Kidney (tissue), 14 donors: ENCODE measurements around the gene UNC93A. TPM values are rescaled to one million over a fixed set of nuclear protein-coding genes. Genes with fewer than 3 reads are reported as not detected.

Source experiments
- DNase-seq, 5 donors: peaks; one replicate each; pipeline ENCODE4 v3.0.0-alpha.2; 2013 to 2020
- FAIRE-seq: peaks from 2 replicates; lab custom pipeline; 2012; peaks lifted over from hg19 to GRCh38; lab: Jason Lieb, UNC
- H3K27ac ChIP-seq, 2 donors: one replicate each; pipeline ENCODE4 v1.7.0; 2013; ENCODE audit warnings: low read depth in 2 of 2, low read length in 2 of 2, inconsistent platforms in 1 of 2
- H3K27me3 ChIP-seq: one replicate; pipeline ENCODE4 v1.7.1; 2013; ENCODE audit warnings: low read length, inconsistent platforms; ENCODE audit not compliant: control insufficient read depth, insufficient read depth
- H3K36me3 ChIP-seq, 3 donors: one replicate each; pipeline versions ENCODE4 v1.7.0 to v1.7.1; 2013; ENCODE audit warnings: low read length in 3 of 3, control low read depth in 1 of 3, inconsistent platforms in 1 of 3; ENCODE audit not compliant: insufficient read depth in 3 of 3, control insufficient read depth in 2 of 3
- H3K4me1 ChIP-seq, 3 donors: one replicate each; pipeline versions ENCODE4 v1.7.0 to v1.7.1; 2013; ENCODE audit warnings: low read length in 3 of 3, inconsistent platforms in 1 of 3, low read depth in 1 of 3; ENCODE audit not compliant: control insufficient read depth in 2 of 3, insufficient read depth in 2 of 3
- H3K4me3 ChIP-seq, 3 donors: one replicate each; pipeline versions ENCODE4 v1.7.0 to v1.8.1; 2013; ENCODE audit warnings: low read length in 3 of 3, control low read depth in 1 of 3, inconsistent platforms in 1 of 3
- H3K9ac ChIP-seq, 3 donors: one replicate each; pipeline versions ENCODE4 v1.7.0 to v1.7.1; 2013; ENCODE audit warnings: low read length in 3 of 3, control low read depth in 1 of 3, inconsistent platforms in 1 of 3
- H3K9me3 ChIP-seq, 3 donors: one replicate each; pipeline versions ENCODE4 v1.7.0 to v1.7.1; 2013; ENCODE audit warnings: low read length in 3 of 3, control low read depth in 1 of 3, inconsistent platforms in 1 of 3; ENCODE audit not compliant: control insufficient read depth in 2 of 3, insufficient read depth in 1 of 3
- intact Hi-C: fragments of 100-400 bp; cut with DNase I; formaldehyde crosslinking; loops from one replicate; pipeline ENCODE4 v1.11.1; 2022
- polyA plus RNA-seq: library from polyadenylated mRNA; stranded (reverse); fragments of 350-450 nt; fragmentation: Illumina TruSeq; extraction: RNeasy Lipid Tissue Mini Kit (QIAGEN cat#74804); gene quantifications from one replicate; pipeline ENCODE4 v1.2.3, GENCODE V29; 2014; ENCODE audit warnings: low read depth, low replicate concordance; ENCODE audit not compliant: insufficient read depth
- total RNA-seq: library from RNA; stranded (reverse); fragmentation: NEBNext Ultra II Directional; extraction: Animal tissue kit (Norgen Biotek cat#: 25700); gene quantifications from one replicate; pipeline ENCODE4 v1.2.1, GENCODE V29; 2021
- TF ChIP-seq, protein P1 (sequence below): IDR thresholded peaks from 3 replicates; pipeline ENCODE4 v1.5.1; 2012; ENCODE audit warnings: mild to moderate bottlenecking, moderate library complexity, borderline replicate concordance; ENCODE audit not compliant: insufficient read depth; ENCODE audit errors: extremely low read depth
- donor health status: control.
- donor health status: control.
- donor health status: control.
- donor health status: control.
- donor health status: control.
- donor health status: DM: yes; HTN: yes; CAD: no.
- donor health status: Normal renal cell carcinoma (clear cell type).

Gene UNC93A
- total and polyA plus RNA-seq, 2 donors from 2014 or later, result 0.56 TPM; not detected in 1

DNA sequence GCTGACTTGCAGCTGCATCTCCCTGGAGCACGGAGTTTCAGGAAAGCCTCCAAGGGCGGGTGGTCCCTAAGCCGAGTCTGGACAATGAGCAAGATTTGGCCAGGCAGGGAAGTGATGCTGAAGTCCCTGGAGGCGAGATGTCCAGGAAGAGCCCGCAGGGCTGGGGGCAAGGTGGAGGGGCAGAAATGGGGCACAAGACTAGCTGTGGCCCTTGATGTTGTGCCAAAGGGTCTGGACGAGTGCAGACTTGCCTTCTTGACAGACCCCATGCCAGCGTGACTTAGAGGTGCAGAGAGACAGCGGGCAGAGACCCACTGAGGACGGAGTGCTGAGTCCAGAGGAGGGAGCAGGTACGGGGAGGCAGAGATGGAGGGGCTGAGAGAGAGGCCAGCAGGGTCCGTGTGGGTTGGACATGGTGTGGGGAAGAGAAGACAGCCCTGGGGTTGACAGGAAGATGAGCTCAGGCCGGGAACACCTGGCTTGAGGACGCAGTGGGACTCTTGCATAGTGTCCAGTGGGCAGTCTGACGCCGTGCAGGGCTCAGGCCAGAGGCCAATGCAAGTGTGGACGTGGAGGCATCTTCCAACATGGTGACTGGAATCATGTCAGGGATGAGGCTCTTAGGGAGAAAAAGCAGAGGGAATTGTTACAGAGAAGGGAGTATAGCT, 8.7 kb downstream of the UNC93A start:
- H3K9me3 ChIP-seq, result no peaks in the 10 kb centered on the region
- FAIRE-seq (no peak), DNase-seq (no peak)
- no peaks in the 10 kb centered on the region for H3K4me1 ChIP-seq
- TF ChIP-seq, protein P1, sequence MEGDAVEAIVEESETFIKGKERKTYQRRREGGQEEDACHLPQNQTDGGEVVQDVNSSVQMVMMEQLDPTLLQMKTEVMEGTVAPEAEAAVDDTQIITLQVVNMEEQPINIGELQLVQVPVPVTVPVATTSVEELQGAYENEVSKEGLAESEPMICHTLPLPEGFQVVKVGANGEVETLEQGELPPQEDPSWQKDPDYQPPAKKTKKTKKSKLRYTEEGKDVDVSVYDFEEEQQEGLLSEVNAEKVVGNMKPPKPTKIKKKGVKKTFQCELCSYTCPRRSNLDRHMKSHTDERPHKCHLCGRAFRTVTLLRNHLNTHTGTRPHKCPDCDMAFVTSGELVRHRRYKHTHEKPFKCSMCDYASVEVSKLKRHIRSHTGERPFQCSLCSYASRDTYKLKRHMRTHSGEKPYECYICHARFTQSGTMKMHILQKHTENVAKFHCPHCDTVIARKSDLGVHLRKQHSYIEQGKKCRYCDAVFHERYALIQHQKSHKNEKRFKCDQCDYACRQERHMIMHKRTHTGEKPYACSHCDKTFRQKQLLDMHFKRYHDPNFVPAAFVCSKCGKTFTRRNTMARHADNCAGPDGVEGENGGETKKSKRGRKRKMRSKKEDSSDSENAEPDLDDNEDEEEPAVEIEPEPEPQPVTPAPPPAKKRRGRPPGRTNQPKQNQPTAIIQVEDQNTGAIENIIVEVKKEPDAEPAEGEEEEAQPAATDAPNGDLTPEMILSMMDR, result no peak
- no peak overlapping the region for H3K9ac ChIP-seq
- no peaks in the 10 kb centered on the region for H3K36me3 ChIP-seq
- no peak overlapping the region for H3K27ac ChIP-seq
- H3K4me3 ChIP-seq, result no peak overlapping the region
- intact Hi-C loops, result no loop called here
- H3K27me3 ChIP-seq, result no peaks in the 10 kb centered on the region

DNA sequence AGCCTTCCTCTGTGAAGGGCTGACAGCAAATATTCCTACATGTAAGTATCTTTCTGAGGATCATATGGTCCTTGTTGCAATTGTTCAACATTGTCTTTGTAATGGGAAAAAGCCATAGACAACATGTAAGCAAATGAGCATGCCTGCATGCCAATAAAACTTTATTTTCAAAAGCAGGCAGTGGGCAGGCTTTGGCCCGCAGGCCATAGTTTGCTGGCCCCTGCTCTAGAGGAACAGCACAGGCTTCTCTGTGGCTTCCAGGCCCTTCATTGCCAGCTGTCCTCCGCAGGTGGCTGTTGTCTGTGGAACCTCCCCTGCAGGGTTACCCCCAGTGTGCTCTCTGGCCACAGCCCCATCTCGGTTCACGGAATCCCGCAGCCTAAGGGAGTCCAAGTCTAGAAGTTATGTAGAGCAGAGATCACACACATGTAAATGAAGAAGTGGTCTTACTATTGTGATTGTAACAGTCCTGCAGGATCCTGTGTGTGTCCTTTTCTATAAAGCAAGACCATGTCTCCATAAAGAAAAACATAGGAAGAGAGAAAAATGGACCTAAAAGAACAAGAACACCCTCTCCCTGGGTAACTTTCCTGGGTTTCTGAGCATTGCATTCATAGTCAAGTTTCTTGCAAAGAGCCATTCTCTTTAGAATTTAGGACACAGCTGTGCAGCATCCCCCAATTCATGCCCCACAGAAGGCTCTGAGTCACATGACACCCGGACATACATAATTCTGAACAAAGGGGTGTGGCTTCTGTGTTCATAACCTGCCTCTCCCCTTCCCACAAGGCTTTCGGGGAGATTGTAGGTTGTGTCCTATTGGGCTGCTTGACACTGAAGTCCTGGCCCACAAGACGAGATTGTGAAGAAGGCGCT, 10.0 kb downstream of the UNC93A start:
- FAIRE-seq (no peak), DNase-seq (no peak)
- Histone ChIP-seq H3K4me3 (no peak overlapping the region), H3K9me3 (no peaks in the 10 kb centered on the region), H3K4me1 (no peaks in the 10 kb centered on the region), H3K36me3 (no peaks in the 10 kb centered on the region), H3K27me3 (no peaks in the 10 kb centered on the region), H3K27ac (no peak overlapping the region), H3K9ac (no peak overlapping the region)
- TF ChIP-seq, protein P1, result no peak
- intact Hi-C loops, result no loop called here

DNA sequence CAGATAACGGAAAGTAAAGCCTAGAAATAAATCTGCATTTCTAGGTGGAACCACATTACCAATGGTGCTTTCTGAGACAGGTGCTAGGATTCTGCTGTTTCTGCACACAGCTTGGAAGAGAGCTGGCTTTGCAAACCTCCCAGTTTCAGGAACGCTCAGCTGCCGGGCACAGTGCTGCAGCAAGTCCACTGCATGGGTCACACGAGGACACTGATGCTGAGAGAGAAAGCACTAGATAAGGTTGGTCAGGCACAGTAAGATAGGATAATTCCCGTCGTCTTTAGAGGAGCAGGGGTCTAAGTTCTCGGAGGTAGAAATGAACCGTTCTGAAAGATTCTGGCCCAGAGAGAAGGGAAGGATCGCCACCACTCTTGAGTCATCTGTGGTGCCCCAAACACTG, 11.0 kb downstream of the UNC93A start:
- FAIRE-seq, result no peak
- DNase-seq, result peak in 1 of 5 donors; percentile 2
- Histone ChIP-seq H3K27me3 (no peaks in the 10 kb centered on the region), H3K9me3 (no peaks in the 10 kb centered on the region), H3K36me3 (no peaks in the 10 kb centered on the region), H3K4me3 (no peak overlapping the region), H3K9ac (no peak overlapping the region), H3K27ac (no peak overlapping the region), H3K4me1 (no peaks in the 10 kb centered on the region)
- TF ChIP-seq, protein P1, result no peak
- intact Hi-C loops, result no loop called here
